MM.1S (cell line): ENCODE data around the gene TMX4.
A peak's percentile ranks its signal among the peaks of the same experiment; 100 is the strongest.

Source experiments
- DNase-seq: peaks from one replicate; pipeline ENCODE4 v3.0.0-alpha.2; 2015
- H2AFZ ChIP-seq: fragments of 300-600 bp; sonication (generic); 2 replicates; pipeline ENCODE4 v1.6.0; 2016; ENCODE audit warnings: antibody characterized with exemption, low read length
- H3F3A ChIP-seq: fragments of 300-600 bp; sonication (generic); 2 replicates; pipeline ENCODE4 v1.6.1; 2016; ENCODE audit warnings: mild to moderate bottlenecking, antibody characterized with exemption, low read length, moderate library complexity, mixed read lengths; ENCODE audit not compliant: insufficient read depth
- H3K27ac ChIP-seq: fragments of 300-600 bp; sonication (generic); 2 replicates; pipeline ENCODE4 v1.5.1; 2016; ENCODE audit warnings: mild to moderate bottlenecking, low read length
- H3K27me3 ChIP-seq: fragments of 300-600 bp; sonication (generic); replicated peaks from 2 replicates; pipeline ENCODE4 v1.6.0; 2016; ENCODE audit warnings: low read length; ENCODE audit not compliant: insufficient read depth
- H3K36me3 ChIP-seq: fragments of 300-600 bp; sonication (generic); replicated peaks from 2 replicates; pipeline ENCODE4 v1.6.1; 2016; ENCODE audit warnings: mild to moderate bottlenecking, low read length, mixed read lengths; ENCODE audit not compliant: insufficient read depth
- H3K4me1 ChIP-seq: fragments of 300-600 bp; sonication (generic); 2 replicates; pipeline ENCODE4 v1.6.1; 2016; ENCODE audit warnings: low read length, mixed read lengths
- H3K4me2 ChIP-seq: fragments of 300-600 bp; sonication (generic); 2 replicates; pipeline ENCODE4 v1.6.0; 2016; ENCODE audit warnings: low read depth, low read length
- H3K4me3 ChIP-seq: fragments of 300-600 bp; sonication (generic); 2 replicates; pipeline ENCODE4 v1.5.1; 2016; ENCODE audit warnings: low read length, mixed read lengths
- H3K79me2 ChIP-seq: fragments of 300-600 bp; sonication (generic); 2 replicates; pipeline ENCODE4 v1.6.1; 2016; ENCODE audit warnings: mixed run types, low read length, mixed read lengths
- H3K9ac ChIP-seq: fragments of 300-600 bp; sonication (generic); 2 replicates; pipeline ENCODE4 v1.6.1; 2016; ENCODE audit warnings: low read length, mixed read lengths
- H3K9me2 ChIP-seq: fragments of 300-600 bp; sonication (generic); replicated peaks from 2 replicates; pipeline ENCODE4 v1.6.1; 2016; ENCODE audit warnings: mild to moderate bottlenecking, low read length, mixed read lengths; ENCODE audit not compliant: insufficient read depth
- H3K9me3 ChIP-seq: fragments of 300-600 bp; sonication (generic); replicated peaks from 2 replicates; pipeline ENCODE4 v1.6.1; 2016; ENCODE audit warnings: mild to moderate bottlenecking, low read length, mixed read lengths; ENCODE audit not compliant: insufficient read depth
- H4K20me1 ChIP-seq: fragments of 300-600 bp; sonication (generic); 2 replicates; pipeline ENCODE4 v1.6.1; 2016; ENCODE audit warnings: mild to moderate bottlenecking, low read length, moderate library complexity, mixed read lengths; ENCODE audit not compliant: insufficient read depth
- EZH2 ChIP-seq: fragments of 300-600 bp; sonication (generic); optimal IDR thresholded peaks from 2 replicates; pipeline ENCODE3; 2017; ENCODE audit warnings: low read depth, mild to moderate bottlenecking, antibody characterized with exemption, low read length, mixed read lengths
- EZH2phosphoT487 ChIP-seq: fragments of 300-600 bp; sonication (generic); IDR thresholded peaks from 2 replicates; pipeline ENCODE4 v1.6.1; 2018; ENCODE audit warnings: antibody characterized with exemption, low read length
- TF ChIP-seq, protein P1 (sequence below): fragments of 300-600 bp; sonication (generic); IDR thresholded peaks from 2 replicates; pipeline ENCODE4 v1.5.1; 2016; ENCODE audit warnings: antibody characterized with exemption, low read length, mixed read lengths

Gene TMX4

DNA sequence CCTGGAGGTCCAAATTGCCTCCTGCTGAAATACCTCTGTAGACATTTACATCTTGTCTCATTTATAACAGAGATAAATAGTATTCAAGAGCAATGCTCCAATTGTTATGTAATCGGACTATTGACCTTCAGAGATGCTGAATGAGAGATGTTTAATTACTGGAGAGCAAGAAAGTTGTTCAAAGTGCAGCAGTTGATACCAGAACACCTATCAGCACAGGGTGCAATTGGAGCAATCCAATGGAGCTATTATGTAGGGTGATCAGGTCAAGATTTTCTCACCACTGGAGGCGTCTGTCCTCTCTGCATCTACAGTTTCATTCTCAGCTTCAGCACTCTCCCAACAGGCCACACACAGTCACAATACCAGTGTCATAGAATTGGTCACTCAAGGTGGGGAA lies 19.5 kb upstream of the TMX4 start:
- Histone ChIP-seq H3K9ac (no peak overlapping the region), H3K36me3 (no peaks in the 10 kb centered on the region), H3K4me1 (no peaks in the 10 kb centered on the region), H3K27ac (no peak overlapping the region), H3K4me3 (no peak overlapping the region), H2AFZ (no peak overlapping the region), H3K9me2 (no peaks in the 10 kb centered on the region), H3K79me2 (no peaks in the 10 kb centered on the region), H4K20me1 (no peaks in the 10 kb centered on the region), H3F3A (no peaks in the 10 kb centered on the region), H3K27me3 (no peaks in the 10 kb centered on the region), H3K9me3 (no peaks in the 10 kb centered on the region), H3K4me2 (no peak overlapping the region)
- TF ChIP-seq, protein P1, sequence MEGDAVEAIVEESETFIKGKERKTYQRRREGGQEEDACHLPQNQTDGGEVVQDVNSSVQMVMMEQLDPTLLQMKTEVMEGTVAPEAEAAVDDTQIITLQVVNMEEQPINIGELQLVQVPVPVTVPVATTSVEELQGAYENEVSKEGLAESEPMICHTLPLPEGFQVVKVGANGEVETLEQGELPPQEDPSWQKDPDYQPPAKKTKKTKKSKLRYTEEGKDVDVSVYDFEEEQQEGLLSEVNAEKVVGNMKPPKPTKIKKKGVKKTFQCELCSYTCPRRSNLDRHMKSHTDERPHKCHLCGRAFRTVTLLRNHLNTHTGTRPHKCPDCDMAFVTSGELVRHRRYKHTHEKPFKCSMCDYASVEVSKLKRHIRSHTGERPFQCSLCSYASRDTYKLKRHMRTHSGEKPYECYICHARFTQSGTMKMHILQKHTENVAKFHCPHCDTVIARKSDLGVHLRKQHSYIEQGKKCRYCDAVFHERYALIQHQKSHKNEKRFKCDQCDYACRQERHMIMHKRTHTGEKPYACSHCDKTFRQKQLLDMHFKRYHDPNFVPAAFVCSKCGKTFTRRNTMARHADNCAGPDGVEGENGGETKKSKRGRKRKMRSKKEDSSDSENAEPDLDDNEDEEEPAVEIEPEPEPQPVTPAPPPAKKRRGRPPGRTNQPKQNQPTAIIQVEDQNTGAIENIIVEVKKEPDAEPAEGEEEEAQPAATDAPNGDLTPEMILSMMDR, result no peak
- no peak for TF ChIP-seq EZH2
- TF ChIP-seq EZH2phosphoT487, result no peak
- no peak for DNase-seq

DNA sequence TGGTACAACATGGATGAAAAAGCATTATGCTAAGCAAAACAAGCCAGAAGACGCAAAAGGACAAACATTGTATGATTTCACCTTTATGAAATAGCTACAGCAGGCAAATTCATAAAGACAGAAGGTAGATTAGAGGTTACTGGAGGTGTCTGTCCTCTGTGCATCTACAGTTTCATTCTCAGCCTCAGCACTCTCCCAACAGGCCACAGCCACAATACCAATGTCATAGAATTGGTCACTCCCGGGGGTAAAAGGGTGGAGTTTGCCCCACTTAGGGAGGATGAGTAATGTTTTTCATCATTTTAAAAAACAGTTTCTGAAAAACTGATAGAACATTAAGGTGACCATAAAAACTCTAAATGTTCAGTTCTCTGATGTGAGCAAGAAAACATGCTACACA lies 17.2 kb upstream of the TMX4 start:
- H4K20me1 ChIP-seq, result no peaks in the 10 kb centered on the region

DNA sequence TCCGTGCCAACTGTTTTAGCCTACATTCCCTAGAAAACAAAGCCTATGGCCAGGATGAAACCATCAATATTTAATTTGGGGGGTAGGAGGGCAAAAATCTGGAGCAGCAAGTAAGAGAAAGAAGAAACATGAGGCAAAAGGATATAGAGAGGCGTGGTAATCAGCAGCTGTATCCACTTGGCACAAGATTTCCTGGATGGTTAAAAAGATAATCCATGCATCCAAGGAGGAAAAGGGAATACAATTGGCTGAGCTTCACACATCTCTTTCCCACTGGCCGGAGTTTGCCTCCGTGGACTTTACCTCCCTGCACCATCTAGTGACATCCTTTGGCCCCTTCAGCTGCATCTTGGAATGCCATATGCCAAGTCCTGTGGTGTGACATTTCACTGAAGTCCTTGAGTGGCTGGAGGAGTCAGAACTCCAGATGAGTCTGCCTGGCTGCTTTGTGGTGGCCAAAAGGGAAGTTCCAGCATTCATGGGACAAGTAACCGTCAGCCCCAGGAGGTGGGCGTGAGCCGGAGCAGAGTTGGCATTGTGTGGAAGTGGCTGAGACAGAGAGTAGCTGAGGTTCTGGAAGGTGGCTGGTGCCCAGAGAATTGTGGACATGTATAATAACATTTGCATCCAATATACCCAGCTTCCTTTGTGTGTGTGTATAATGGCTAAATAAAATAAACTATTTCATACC lies 13.7 kb upstream of the TMX4 start:
- Histone ChIP-seq H3K4me1 (no peaks in the 10 kb centered on the region), H3F3A (0 out of 2 replicates have a peak, but pooled peaks cover 7% of the 10 kb centered on the region), H4K20me1 (no peaks in the 10 kb centered on the region), H3K79me2 (no peaks in the 10 kb centered on the region), H2AFZ (no peak overlapping the region), H3K27me3 (no peaks in the 10 kb centered on the region), H3K4me3 (no peak overlapping the region), H3K27ac (no peak overlapping the region), H3K9ac (no peak overlapping the region), H3K36me3 (no peaks in the 10 kb centered on the region), H3K4me2 (no peak overlapping the region), H3K9me3 (no peaks in the 10 kb centered on the region), H3K9me2 (no peaks in the 10 kb centered on the region)
- DNase-seq, result no peak
- no peak for TF ChIP-seq EZH2
- TF ChIP-seq EZH2phosphoT487, result no peak
- TF ChIP-seq, protein P1, result no peak

More for the DNA sequence above, 17.2 kb upstream of the TMX4 start:
- H2AFZ ChIP-seq, result no peak overlapping the region
- no peak overlapping the region for H3K27ac ChIP-seq
- H3K4me2 ChIP-seq, result no peak overlapping the region
- H3K9me2 ChIP-seq, result no peaks in the 10 kb centered on the region
- no peaks in the 10 kb centered on the region for H3K27me3 ChIP-seq
- H3K4me1 ChIP-seq, result no peaks in the 10 kb centered on the region
- no peaks in the 10 kb centered on the region for H3K79me2 ChIP-seq
- no peaks in the 10 kb centered on the region for H3K9me3 ChIP-seq
- H3F3A ChIP-seq, result no peaks in the 10 kb centered on the region
- no peak overlapping the region for H3K4me3 ChIP-seq
- H3K36me3 ChIP-seq, result no peaks in the 10 kb centered on the region
- no peak overlapping the region for H3K9ac ChIP-seq
- peak; percentile 20 for DNase-seq
- no peak for TF ChIP-seq EZH2phosphoT487
- no peak for TF ChIP-seq EZH2
- TF ChIP-seq, protein P1, result no peak
